ENCODE measurements around the gene PAIP2B. TPM values are rescaled to one million over a fixed set of nuclear protein-coding genes. Genes with fewer than 3 reads are reported as not detected.
"Not testable (repeated sequence)": the region's sequence is repeated elsewhere in the genome, so short reads cannot be mapped to it uniquely, and the experiment has no call there.

PAIP2B gene
- total and polyA plus RNA-seq, 2 donors, result 2.2 to 3.0 TPM

GRCh38 chr2:71208756-71209155, 18.1 kb downstream of the PAIP2B start:
- Histone ChIP-seq H3K36me3 (ENCODE audit: control insufficient read depth in 2 of 2, insufficient read depth in 2 of 2, low read length in 1 of 2) (no peaks in the 10 kb centered on the region), H3K27ac (ENCODE audit: low read depth in 1 of 2, low read length in 1 of 2) (no peak overlapping the region), H3K9me3 (ENCODE audit: control insufficient read depth in 2 of 2, insufficient read depth in 1 of 2, low read length in 1 of 2) (no peaks in the 10 kb centered on the region), H3K27me3 (ENCODE audit: control insufficient read depth in 2 of 2, insufficient read depth in 1 of 2, low read length in 1 of 2) (no peaks in the 10 kb centered on the region), H3K4me1 (ENCODE audit: control insufficient read depth in 2 of 2, insufficient read depth in 2 of 2, low read length in 2 of 2) (no peaks in the 10 kb centered on the region), H3K4me3 (ENCODE audit: low read length in 2 of 2) (no peak overlapping the region)
- 73% methylated on average over 2 of the region's 2 CpGs for WGBS
- DNase-seq (ENCODE audit: low read depth in 6 of 9, low spot score in 9 of 9), result no peak

- Histone ChIP-seq H3K36me3 (ENCODE audit: control insufficient read depth in 2 of 2, insufficient read depth in 2 of 2, low read length in 1 of 2) (no peaks in the 10 kb centered on the region), H3K27me3 (ENCODE audit: control insufficient read depth in 2 of 2, insufficient read depth in 1 of 2, low read length in 1 of 2) (no peaks in the 10 kb centered on the region), H3K9me3 (ENCODE audit: control insufficient read depth in 2 of 2, insufficient read depth in 1 of 2, low read length in 1 of 2) (no peaks in the 10 kb centered on the region), H3K27ac (ENCODE audit: low read depth in 1 of 2, low read length in 1 of 2) (no peak overlapping the region), H3K4me3 (ENCODE audit: low read length in 2 of 2) (no peak overlapping the region), H3K4me1 (ENCODE audit: control insufficient read depth in 2 of 2, insufficient read depth in 2 of 2, low read length in 2 of 2) (no peaks in the 10 kb centered on the region)
- 95% methylated on average over 1 of the region's 1 CpG for WGBS
- DNase-seq (ENCODE audit: low read depth in 6 of 9, low spot score in 9 of 9), result no peak
Observed at GRCh38 chr2:71207601-71208000, 19.3 kb downstream of the PAIP2B start.

GRCh38 chr2:71206271-71206670, 20.6 kb downstream of the PAIP2B start:
- H3K27me3 ChIP-seq (ENCODE audit: control insufficient read depth in 2 of 2, insufficient read depth in 1 of 2, low read length in 1 of 2), result no peaks in the 10 kb centered on the region
- H3K4me1 ChIP-seq (ENCODE audit: control insufficient read depth in 2 of 2, insufficient read depth in 2 of 2, low read length in 2 of 2), result no peaks in the 10 kb centered on the region
- H3K9me3 ChIP-seq (ENCODE audit: control insufficient read depth in 2 of 2, insufficient read depth in 1 of 2, low read length in 1 of 2), result no peaks in the 10 kb centered on the region
- DNase-seq (ENCODE audit: low read depth in 6 of 9, low spot score in 9 of 9), result no peak
- H3K36me3 ChIP-seq (ENCODE audit: control insufficient read depth in 2 of 2, insufficient read depth in 2 of 2, low read length in 1 of 2), result no peaks in the 10 kb centered on the region
- H3K27ac ChIP-seq (ENCODE audit: low read depth in 1 of 2, low read length in 1 of 2), result no peak overlapping the region
- H3K4me3 ChIP-seq (ENCODE audit: low read length in 2 of 2), result no peak overlapping the region

GRCh38 chr2:71191570-71191943, 35.3 kb downstream of the PAIP2B start:
- H3K4me1 ChIP-seq (ENCODE audit: control insufficient read depth in 2 of 2, insufficient read depth in 2 of 2, low read length in 2 of 2), result no peaks in the 10 kb centered on the region
- H3K36me3 ChIP-seq (ENCODE audit: control insufficient read depth in 2 of 2, insufficient read depth in 2 of 2, low read length in 1 of 2), result no peaks in the 10 kb centered on the region
- H3K27me3 ChIP-seq (ENCODE audit: control insufficient read depth in 2 of 2, insufficient read depth in 1 of 2, low read length in 1 of 2), result no peaks in the 10 kb centered on the region
- no peaks in the 10 kb centered on the region for H3K9me3 ChIP-seq (ENCODE audit: control insufficient read depth in 2 of 2, insufficient read depth in 1 of 2, low read length in 1 of 2)
- H3K27ac ChIP-seq (ENCODE audit: low read depth in 1 of 2, low read length in 1 of 2), result no peak overlapping the region
- DNase-seq (ENCODE audit: low read depth in 6 of 9, low spot score in 9 of 9), result no peak
- no peak overlapping the region for H3K4me3 ChIP-seq (ENCODE audit: low read length in 2 of 2)
- WGBS, result 75% methylated on average over 3 of the region's 3 CpGs

GRCh38 chr2:71190656-71191569, 36.0 kb downstream of the PAIP2B start:
- WGBS, result 89% methylated on average over 3 of the region's 3 CpGs
- no peak for DNase-seq (ENCODE audit: low read depth in 6 of 9, low spot score in 9 of 9)
- H3K36me3 ChIP-seq (ENCODE audit: control insufficient read depth in 2 of 2, insufficient read depth in 2 of 2, low read length in 1 of 2), result no peaks in the 10 kb centered on the region

GRCh38 chr2:71187589-71187988, 39.3 kb downstream of the PAIP2B start:
- H3K27ac ChIP-seq (ENCODE audit: low read depth in 1 of 2, low read length in 1 of 2), result no peak overlapping the region
- WGBS, result 95% methylated on average over 2 of the region's 2 CpGs
- DNase-seq (ENCODE audit: low read depth in 6 of 9, low spot score in 9 of 9), result no peak
- H3K4me1 ChIP-seq (ENCODE audit: control insufficient read depth in 2 of 2, insufficient read depth in 2 of 2, low read length in 2 of 2), result no peaks in the 10 kb centered on the region
- no peaks in the 10 kb centered on the region for H3K27me3 ChIP-seq (ENCODE audit: control insufficient read depth in 2 of 2, insufficient read depth in 1 of 2, low read length in 1 of 2)
- H3K4me3 ChIP-seq (ENCODE audit: low read length in 2 of 2), result no peak overlapping the region
- H3K9me3 ChIP-seq (ENCODE audit: control insufficient read depth in 2 of 2, insufficient read depth in 1 of 2, low read length in 1 of 2), result no peaks in the 10 kb centered on the region
- no peaks in the 10 kb centered on the region for H3K36me3 ChIP-seq (ENCODE audit: control insufficient read depth in 2 of 2, insufficient read depth in 2 of 2, low read length in 1 of 2)

More at GRCh38 chr2:71190656-71191569, 36.0 kb downstream of the PAIP2B start:
- Histone ChIP-seq H3K27ac (ENCODE audit: low read depth in 1 of 2, low read length in 1 of 2) (no peak overlapping the region), H3K4me1 (ENCODE audit: control insufficient read depth in 2 of 2, insufficient read depth in 2 of 2, low read length in 2 of 2) (no peaks in the 10 kb centered on the region), H3K27me3 (ENCODE audit: control insufficient read depth in 2 of 2, insufficient read depth in 1 of 2, low read length in 1 of 2) (no peaks in the 10 kb centered on the region), H3K4me3 (ENCODE audit: low read length in 2 of 2) (no peak overlapping the region), H3K9me3 (ENCODE audit: control insufficient read depth in 2 of 2, insufficient read depth in 1 of 2, low read length in 1 of 2) (no peaks in the 10 kb centered on the region)

- H3K27ac ChIP-seq (ENCODE audit: low read depth in 1 of 2, low read length in 1 of 2), result no peak overlapping the region
- H3K4me1 ChIP-seq (ENCODE audit: control insufficient read depth in 2 of 2, insufficient read depth in 2 of 2, low read length in 2 of 2), result no peaks in the 10 kb centered on the region
- 96% methylated on average over 1 of the region's 1 CpG for WGBS
- DNase-seq (ENCODE audit: low read depth in 6 of 9, low spot score in 9 of 9), result no peak
- no peaks in the 10 kb centered on the region for H3K9me3 ChIP-seq (ENCODE audit: control insufficient read depth in 2 of 2, insufficient read depth in 1 of 2, low read length in 1 of 2)
- no peaks in the 10 kb centered on the region for H3K36me3 ChIP-seq (ENCODE audit: control insufficient read depth in 2 of 2, insufficient read depth in 2 of 2, low read length in 1 of 2)
- no peaks in the 10 kb centered on the region for H3K27me3 ChIP-seq (ENCODE audit: control insufficient read depth in 2 of 2, insufficient read depth in 1 of 2, low read length in 1 of 2)
- no peak overlapping the region for H3K4me3 ChIP-seq (ENCODE audit: low read length in 2 of 2)
Observed at GRCh38 chr2:71186973-71187372, 39.9 kb downstream of the PAIP2B start.

GRCh38 chr2:71183306-71184115, 43.4 kb downstream of the PAIP2B start:
- H3K4me3 ChIP-seq (ENCODE audit: low read length in 2 of 2); H3K27me3 ChIP-seq (ENCODE audit: control insufficient read depth in 2 of 2, insufficient read depth in 1 of 2, low read length in 1 of 2); H3K4me1 ChIP-seq (ENCODE audit: control insufficient read depth in 2 of 2, insufficient read depth in 2 of 2, low read length in 2 of 2); H3K9me3 ChIP-seq (ENCODE audit: control insufficient read depth in 2 of 2, insufficient read depth in 1 of 2, low read length in 1 of 2); H3K36me3 ChIP-seq (ENCODE audit: control insufficient read depth in 2 of 2, insufficient read depth in 2 of 2, low read length in 1 of 2); DNase-seq (ENCODE audit: low read depth in 6 of 9, low spot score in 9 of 9); H3K27ac ChIP-seq (ENCODE audit: low read depth in 1 of 2, low read length in 1 of 2): not testable (repeated sequence)
- 7% methylated on average over 2 of the region's 5 CpGs for WGBS

- no peak for DNase-seq (ENCODE audit: low read depth in 6 of 9, low spot score in 9 of 9)
- Histone ChIP-seq H3K4me3 (ENCODE audit: low read length in 2 of 2) (no peak overlapping the region), H3K27ac (ENCODE audit: low read depth in 1 of 2, low read length in 1 of 2) (no peak overlapping the region), H3K36me3 (ENCODE audit: control insufficient read depth in 2 of 2, insufficient read depth in 2 of 2, low read length in 1 of 2) (no peaks in the 10 kb centered on the region), H3K9me3 (ENCODE audit: control insufficient read depth in 2 of 2, insufficient read depth in 1 of 2, low read length in 1 of 2) (no peaks in the 10 kb centered on the region), H3K27me3 (ENCODE audit: control insufficient read depth in 2 of 2, insufficient read depth in 1 of 2, low read length in 1 of 2) (no peaks in the 10 kb centered on the region), H3K4me1 (ENCODE audit: control insufficient read depth in 2 of 2, insufficient read depth in 2 of 2, low read length in 2 of 2) (no peaks in the 10 kb centered on the region)
- 94% methylated on average over 2 of the region's 2 CpGs for WGBS
Observed at GRCh38 chr2:71181316-71181715, 45.6 kb downstream of the PAIP2B start.
